Upper lobe of right lung (tissue), 1 donor: ENCODE results near the gene MAGEB18. TPM values are rescaled to one million over a fixed set of nuclear protein-coding genes. Genes with fewer than 3 reads are reported as not detected.

Experiments
- ATAC-seq: fragments of 200-7000 bp; cut with Tn5 transposase; one replicate; pipeline ENCODE4 v1.9.1; 2020; ENCODE audit warnings: mild to moderate bottlenecking, moderate library complexity
- DNase-seq: peaks from one replicate; pipeline ENCODE4 v3.0.0-alpha.2; 2020
- H3K27ac ChIP-seq: fragments of 200-600 bp; one replicate; pipeline ENCODE4 v1.8.0; 2022
- H3K27me3 ChIP-seq: fragments of 200-600 bp; one replicate; pipeline ENCODE4 v1.8.0; 2022; ENCODE audit warnings: mild to moderate bottlenecking
- H3K36me3 ChIP-seq: fragments of 200-600 bp; one replicate; pipeline ENCODE4 v1.8.0; 2022
- H3K4me1 ChIP-seq: fragments of 200-600 bp; one replicate; pipeline ENCODE4 v1.8.0; 2022
- H3K4me3 ChIP-seq: fragments of 200-600 bp; one replicate; pipeline ENCODE4 v1.8.0; 2022; ENCODE audit warnings: mild to moderate bottlenecking
- H3K9me3 ChIP-seq: fragments of 200-600 bp; one replicate; pipeline ENCODE4 v1.8.0; 2022
- intact Hi-C: fragments of 100-400 bp; cut with DNase I; formaldehyde crosslinking; loops from one replicate; pipeline ENCODE4 v1.11.0; 2022
- long read RNA-seq: library from polyadenylated mRNA; unstranded; transcript quantifications from one replicate; pipeline ENCODE4 v2.0.0, GENCODE V29; 2021
- total RNA-seq: library from RNA; stranded (reverse); fragmentation: NEBNext Ultra II Directional; extraction: Animal tissue kit (Norgen Biotek cat#: 25700); gene quantifications from one replicate; pipeline ENCODE4 v1.2.1, GENCODE V29; 2021
- TF ChIP-seq, protein P1 (sequence below): fragments of 200-600 bp; IDR thresholded peaks from one replicate; pipeline ENCODE4 v1.8.0; 2022; ENCODE audit warnings: antibody characterized with exemption
- donor health status: DM: no; HTN: yes; CAD: no; lungs with severe emphysema.

The MAGEB18 gene
- not detected for total RNA-seq
- long read RNA-seq = 0 reads

DNA sequence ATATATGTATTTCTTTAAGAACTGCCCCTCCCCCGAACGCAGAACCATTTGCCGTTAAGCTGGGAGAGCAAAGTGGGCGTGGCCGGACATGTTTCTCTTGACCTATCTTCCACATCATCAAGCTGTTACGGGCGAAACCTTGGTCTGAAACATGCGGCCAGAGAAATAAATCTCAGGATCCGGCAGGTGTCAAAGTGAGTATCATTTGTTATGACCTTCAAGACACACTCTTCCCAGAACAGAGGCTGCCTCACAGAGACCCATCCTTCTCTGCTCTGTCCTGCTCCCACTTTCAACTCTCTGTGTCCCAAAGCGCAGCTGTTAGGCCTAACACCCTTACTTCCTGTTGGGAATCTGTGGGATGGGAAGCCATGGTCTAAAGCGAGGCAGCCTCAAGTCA is at the start of gene MAGEB18:
TSS of gene MAGEB18 (plus strand) at position 70 of the 400 bp plus-strand sequence. CDS start 643 bp downstream, outside the sequence.
- no peaks in the 10 kb centered on the region for H3K9me3 ChIP-seq
- H3K4me3 ChIP-seq = no peak within 1 kb of the TSS
- intact Hi-C loops = no loop called here
- ATAC-seq (no peak), DNase-seq (no peak)
- TF ChIP-seq, protein P1, sequence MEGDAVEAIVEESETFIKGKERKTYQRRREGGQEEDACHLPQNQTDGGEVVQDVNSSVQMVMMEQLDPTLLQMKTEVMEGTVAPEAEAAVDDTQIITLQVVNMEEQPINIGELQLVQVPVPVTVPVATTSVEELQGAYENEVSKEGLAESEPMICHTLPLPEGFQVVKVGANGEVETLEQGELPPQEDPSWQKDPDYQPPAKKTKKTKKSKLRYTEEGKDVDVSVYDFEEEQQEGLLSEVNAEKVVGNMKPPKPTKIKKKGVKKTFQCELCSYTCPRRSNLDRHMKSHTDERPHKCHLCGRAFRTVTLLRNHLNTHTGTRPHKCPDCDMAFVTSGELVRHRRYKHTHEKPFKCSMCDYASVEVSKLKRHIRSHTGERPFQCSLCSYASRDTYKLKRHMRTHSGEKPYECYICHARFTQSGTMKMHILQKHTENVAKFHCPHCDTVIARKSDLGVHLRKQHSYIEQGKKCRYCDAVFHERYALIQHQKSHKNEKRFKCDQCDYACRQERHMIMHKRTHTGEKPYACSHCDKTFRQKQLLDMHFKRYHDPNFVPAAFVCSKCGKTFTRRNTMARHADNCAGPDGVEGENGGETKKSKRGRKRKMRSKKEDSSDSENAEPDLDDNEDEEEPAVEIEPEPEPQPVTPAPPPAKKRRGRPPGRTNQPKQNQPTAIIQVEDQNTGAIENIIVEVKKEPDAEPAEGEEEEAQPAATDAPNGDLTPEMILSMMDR = no peak
- H3K27ac ChIP-seq = no peak within 1 kb of the TSS
- no peaks in the 10 kb centered on the region for H3K4me1 ChIP-seq
- no peaks in the 10 kb centered on the region for H3K27me3 ChIP-seq
- no peaks in the 10 kb centered on the region for H3K36me3 ChIP-seq

DNA sequence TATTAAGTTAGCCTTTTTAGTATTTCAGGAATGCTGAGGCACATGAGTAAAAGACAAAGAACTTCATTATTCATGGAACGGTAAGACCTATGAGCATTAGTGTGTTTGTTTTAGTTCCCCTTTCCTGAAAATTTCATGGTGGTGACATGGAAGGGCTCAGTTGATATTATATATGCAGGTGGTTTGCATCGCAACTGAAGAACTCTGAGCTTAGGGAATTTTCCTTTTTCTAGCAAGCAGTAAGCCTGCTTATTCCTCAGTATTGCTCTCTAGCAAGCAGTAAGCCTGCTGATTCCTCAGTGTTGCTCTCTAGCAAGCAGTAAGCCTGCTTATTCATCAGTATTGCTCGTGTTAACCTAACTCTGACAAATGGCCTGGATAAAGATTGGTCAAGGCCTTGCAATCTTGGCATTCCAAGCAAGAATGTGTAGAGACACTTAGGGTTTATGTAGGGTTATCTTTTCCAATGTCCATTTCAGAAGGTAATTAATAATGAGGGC is 37.7 kb upstream of the MAGEB18 start:
- DNase-seq = no peak
- intact Hi-C loops = no loop called here

DNA sequence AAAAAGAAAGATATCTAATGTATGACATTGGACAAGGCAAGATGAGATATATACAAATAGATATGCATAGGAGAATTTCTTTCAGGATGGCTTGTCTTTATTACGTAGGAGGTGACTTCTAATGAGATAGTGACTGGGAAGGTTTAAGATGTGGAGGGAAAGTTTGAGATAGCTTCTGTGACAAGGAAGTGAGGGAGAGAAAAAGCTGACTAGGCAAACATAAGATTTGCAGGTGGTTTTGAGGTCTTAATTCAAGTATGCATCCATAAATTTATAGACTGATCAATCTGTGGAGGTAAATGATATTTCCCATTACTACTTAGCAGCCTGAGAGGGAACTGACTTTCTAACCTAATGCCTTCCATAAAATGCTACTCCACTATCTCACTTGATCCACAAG is 29.0 kb upstream of the MAGEB18 start:
- TF ChIP-seq, protein P1 = no peak
- Histone ChIP-seq H3K27me3 (no peaks in the 10 kb centered on the region), H3K9me3 (no peaks in the 10 kb centered on the region), H3K4me3 (no peak overlapping the region), H3K4me1 (no peaks in the 10 kb centered on the region), H3K27ac (no peak overlapping the region), H3K36me3 (no peaks in the 10 kb centered on the region)
- ATAC-seq (no peak), DNase-seq (no peak)
- intact Hi-C loops = no loop called here

More for the DNA sequence above, 37.7 kb upstream of the MAGEB18 start:
- no peak for ATAC-seq
- no peaks in the 10 kb centered on the region for H3K9me3 ChIP-seq
- H3K27me3 ChIP-seq = no peaks in the 10 kb centered on the region
- H3K27ac ChIP-seq = no peak overlapping the region
- no peaks in the 10 kb centered on the region for H3K36me3 ChIP-seq
- H3K4me1 ChIP-seq = no peaks in the 10 kb centered on the region
- TF ChIP-seq, protein P1 = no peak
- no peak overlapping the region for H3K4me3 ChIP-seq

DNA sequence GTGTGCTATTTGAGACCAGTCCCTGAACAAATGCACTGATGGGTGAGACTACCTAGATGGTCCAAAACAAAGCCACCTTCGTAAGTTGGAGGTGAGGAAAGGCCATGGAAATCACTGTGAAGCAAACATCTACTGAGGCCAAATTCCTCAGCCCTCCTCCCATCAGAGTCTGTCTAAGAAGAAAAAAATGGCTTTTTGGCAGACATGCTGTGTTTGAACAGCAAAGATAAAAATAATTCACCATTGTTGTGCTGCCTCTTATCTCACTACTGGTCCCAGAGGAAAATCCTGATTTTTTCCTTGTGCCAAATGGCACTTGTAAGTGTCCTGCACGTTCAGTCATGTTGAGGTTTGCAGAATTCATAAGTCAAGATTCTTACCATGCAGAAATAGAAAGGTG is 7.9 kb downstream of the MAGEB18 start:
- no peaks in the 10 kb centered on the region for H3K27me3 ChIP-seq
- DNase-seq (no peak), ATAC-seq (no peak)
- TF ChIP-seq, protein P1 = no peak
- no peaks in the 10 kb centered on the region for H3K4me1 ChIP-seq
- intact Hi-C loops = no loop called here
- no peaks in the 10 kb centered on the region for H3K36me3 ChIP-seq
- H3K27ac ChIP-seq = no peak overlapping the region
- H3K9me3 ChIP-seq = no peaks in the 10 kb centered on the region
- H3K4me3 ChIP-seq = no peak overlapping the region

DNA sequence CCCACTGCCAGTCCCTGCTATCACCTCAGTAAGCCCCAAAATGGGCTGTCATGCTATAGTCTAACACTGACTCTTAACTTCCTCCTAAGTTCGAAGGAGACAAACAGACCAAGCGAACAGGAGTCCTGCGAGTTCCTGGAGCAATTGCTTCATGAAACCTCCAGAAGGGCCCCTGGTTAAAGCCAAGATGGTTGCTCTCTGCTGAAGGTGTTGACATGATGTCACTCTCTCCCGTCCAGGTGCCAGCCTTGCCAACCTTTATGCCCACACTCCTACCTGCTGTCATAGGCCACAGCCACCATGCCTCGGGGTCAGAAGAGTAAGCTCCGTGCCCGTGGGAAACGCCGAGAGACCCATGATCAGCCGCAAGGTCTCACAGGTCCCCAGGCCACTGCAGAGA is 22.2 kb downstream of the MAGEB18 start, which contains the start of gene MAGEB6B:
TSS of gene MAGEB6B (plus strand) at position 301 of the 400 bp plus-strand sequence. CDS start at position 301, 0 bp downstream.
- Histone ChIP-seq H3K27ac (no peak within 1 kb of the TSS), H3K36me3 (no peaks in the 10 kb centered on the region), H3K27me3 (no peaks in the 10 kb centered on the region), H3K4me1 (no peaks in the 10 kb centered on the region), H3K4me3 (no peak within 1 kb of the TSS), H3K9me3 (no peaks in the 10 kb centered on the region)
- intact Hi-C loops = no loop called here
- DNase-seq (no peak), ATAC-seq (no peak)
- TF ChIP-seq, protein P1 = no peak

Other genes with a start within 250 kb of the MAGEB18 start
- not detected for gene MAGEB6B, start 22.3 kb downstream of the MAGEB18 start, total RNA-seq
- gene MAGEB6, start 54.1 kb downstream of the MAGEB18 start, total RNA-seq = not detected
- gene MAGEB5, start 77.8 kb downstream of the MAGEB18 start, total RNA-seq = not detected